ENCODE data around the gene NREP.

The NREP gene, protein sequence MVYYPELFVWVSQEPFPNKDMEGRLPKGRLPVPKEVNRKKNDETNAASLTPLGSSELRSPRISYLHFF

DNA sequence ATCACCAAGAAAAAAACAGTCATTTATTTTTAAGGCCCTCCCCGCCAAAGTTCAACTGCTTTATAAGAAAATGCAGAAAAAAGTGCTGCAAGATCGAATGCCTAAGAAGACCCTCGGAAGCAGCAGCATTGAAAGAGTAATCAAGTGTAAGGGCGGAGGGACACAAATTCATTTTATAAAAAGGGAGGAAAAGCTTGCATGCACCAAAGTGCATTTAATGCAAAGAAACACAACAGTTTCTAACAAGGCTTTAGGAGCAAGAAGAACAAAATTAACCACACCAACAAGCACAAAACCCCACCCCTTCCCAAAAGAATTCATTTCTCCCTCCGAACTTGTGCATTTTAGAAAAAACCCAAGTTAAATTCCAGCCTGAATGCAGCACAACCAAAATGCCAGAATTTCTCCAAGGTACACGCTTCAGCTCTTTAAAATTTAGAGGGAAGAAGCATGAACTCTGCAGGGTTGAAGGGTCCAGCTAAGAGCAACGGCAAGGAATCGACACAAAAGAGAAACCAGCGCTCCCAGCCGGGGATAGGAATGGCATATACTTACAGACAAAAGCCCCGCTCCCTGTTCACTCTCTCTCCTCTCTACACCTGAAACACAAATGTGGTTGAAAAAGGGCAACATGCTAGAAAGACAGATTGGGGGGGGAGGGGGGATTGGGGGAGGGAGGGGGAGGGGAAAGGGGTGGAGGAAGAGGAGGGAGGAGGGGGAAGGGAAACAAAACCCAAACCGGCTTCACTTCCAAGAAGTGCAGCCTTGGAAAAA is at the start of gene NREP:
Gene NREP (minus strand): TSS at position 614 of the 774 bp plus-strand sequence. CDS start 1,422 bp downstream, outside the sequence.
- DNase-seq (ENCODE audit: low read depth) = no peak

DNA sequence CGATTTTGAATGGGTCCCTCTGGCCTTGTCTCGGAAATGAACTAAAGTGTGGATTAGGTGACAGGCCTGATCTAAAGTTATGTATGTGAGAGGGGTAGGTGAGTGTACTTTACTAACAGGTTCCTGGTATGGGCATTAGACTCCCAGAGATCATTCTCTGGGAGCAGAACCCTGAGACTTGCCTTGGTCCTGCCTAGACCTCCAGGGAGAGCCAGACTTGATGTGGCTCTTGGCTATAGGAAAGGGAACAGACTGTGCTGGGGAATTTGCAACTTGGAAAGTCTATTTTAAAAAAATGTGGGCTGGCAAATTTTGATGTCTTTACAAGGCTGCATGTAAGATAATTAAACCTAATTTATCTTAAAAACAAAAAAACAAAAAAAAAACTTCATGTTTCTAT is 49.8 kb upstream of the NREP start:
- no peak for DNase-seq (ENCODE audit: low read depth)

DNA sequence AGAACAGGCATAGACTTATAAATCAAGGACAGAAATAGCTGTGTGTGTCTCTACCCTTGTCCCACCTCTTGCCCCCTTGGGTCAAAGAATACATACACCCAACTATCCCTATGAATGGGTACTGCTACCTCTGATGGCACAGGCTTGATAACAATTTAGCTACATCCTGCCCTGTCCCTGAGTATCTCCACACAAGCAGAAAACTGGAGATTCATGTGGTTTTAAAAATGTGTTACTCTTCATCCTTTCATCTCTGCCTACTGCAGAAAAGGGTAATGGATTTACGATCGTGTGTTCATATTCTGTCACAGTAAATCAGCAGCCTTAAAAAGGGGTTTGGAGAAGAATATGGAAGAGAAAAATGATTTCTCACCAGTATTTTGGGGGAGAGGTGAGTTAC is 49.2 kb upstream of the NREP start:
- DNase-seq (ENCODE audit: low read depth) = no peak

DNA sequence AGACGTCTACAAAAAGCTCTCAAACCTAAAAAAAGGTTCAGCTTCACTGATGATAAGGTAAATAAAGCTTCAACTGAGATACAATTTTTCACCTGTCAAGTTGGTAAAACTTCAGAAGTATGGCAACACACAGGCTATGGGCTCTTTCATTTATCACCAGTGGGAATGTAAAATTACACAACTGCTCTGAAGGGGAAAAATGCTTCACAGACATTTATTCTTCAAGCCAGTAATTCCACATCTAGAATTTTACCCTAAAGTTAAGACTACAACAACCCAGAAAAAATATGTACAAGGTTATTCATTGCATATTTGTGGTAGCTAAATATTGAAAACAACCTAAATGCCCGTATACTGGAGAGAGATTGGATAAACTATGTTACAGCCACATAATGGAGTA is 48.1 kb upstream of the NREP start:
- DNase-seq (ENCODE audit: low read depth) = no peak

DNA sequence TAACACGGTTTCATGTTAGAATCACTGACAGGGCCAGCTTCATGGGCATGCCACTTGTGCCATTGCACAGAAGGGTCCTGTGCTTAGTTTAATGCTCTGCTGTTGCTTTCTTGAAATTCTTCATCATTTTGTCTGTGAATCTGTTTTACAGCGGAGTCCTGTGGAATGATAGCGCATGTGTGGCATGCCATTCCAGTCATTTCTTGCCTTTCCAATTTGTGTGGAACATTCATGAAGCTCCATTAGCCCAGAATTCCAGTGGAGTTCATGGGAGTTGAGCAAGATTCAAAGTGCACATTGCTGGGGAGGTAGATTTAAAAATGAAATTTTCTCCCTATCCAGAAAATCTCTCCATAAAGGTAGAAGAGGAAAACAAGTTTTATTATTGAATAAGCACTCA is 43.4 kb upstream of the NREP start:
- DNase-seq (ENCODE audit: low read depth) = no peak

DNA sequence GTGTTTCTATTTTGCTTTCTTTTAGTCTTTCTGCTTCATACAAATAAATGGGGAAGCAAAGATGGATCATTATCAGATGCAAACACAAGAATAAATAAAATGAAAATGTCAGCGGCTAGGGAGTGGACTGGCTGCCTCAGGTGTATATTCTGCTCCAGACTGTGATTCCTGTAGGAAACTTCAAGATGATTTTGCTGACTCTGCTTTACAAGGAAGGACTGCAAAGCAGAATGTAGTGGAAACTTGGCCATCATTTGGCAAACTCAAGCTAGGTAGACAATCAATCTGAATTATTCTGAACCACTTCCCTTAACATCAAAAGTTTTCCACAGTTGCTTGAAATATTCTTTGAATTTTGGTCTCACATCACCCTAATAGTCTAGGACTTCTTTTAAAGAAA is 38.1 kb upstream of the NREP start:
- no peak for DNase-seq (ENCODE audit: low read depth)

DNA sequence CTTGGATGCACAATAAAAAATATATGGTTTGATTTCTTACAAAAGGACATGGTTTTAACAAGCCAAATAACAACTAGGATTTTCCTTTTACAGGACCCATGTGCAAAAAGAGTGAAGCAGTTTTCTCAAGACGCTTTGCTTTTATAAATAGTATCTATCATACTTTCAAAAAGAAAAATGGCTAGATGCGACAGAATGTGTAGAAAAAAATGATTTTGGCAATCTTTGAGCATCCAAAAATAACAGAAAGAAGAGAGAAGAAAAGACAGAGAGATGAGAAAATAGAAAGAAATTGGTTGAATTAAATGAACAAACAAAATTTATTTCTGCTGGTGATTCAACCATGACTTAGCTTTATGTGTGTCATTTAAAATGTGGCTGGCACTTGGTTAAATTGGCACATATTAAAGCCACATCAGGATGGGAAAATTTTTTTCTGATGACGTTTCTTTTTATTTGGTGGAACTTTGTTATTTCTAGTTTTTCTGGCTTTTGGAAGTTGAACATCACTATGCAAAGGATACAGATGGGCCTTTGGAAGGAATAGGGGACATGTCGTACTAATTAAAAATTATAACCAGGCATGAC is 35.6 kb upstream of the NREP start:
- DNase-seq (ENCODE audit: low read depth) = no peak

DNA sequence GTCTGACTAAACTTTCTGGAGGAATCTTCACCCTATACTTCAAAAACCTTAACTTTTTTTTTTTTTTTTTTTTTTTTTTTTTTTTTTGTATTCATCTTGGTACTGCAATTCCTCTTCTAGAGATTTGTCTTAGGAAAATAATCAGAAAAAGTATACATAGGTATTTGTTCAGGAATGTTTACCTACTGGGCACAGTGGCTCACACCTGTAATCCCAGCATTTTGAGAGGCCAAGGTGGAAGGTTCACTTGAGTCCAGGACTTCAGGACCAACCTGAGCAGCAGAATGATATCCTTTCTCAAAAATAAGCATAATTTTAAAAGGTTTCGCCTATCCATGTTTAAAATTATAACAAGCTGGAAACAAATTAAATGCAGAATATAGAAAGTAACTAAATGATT is 33.3 kb upstream of the NREP start:
- DNase-seq (ENCODE audit: low read depth) = no peak

DNA sequence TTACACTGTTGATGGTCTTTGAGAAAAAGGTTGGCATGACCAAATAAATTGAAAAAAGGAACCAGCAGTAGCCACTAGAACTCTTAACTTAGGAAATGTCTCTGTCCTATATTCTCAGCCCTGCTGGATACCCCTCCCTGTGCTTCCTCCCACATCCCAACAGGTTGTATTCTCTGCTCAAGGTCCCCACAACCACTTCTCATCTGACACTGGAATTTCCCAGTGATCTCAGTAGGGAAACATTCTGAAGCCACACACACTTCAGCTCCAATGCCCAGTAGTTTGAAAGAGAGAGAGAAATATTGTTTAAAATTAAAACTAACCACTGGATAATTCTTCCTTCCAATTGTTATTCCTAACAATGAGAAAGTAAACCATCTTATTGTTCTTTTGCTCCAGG is 30.0 kb upstream of the NREP start:
- no peak for DNase-seq (ENCODE audit: low read depth)

DNA sequence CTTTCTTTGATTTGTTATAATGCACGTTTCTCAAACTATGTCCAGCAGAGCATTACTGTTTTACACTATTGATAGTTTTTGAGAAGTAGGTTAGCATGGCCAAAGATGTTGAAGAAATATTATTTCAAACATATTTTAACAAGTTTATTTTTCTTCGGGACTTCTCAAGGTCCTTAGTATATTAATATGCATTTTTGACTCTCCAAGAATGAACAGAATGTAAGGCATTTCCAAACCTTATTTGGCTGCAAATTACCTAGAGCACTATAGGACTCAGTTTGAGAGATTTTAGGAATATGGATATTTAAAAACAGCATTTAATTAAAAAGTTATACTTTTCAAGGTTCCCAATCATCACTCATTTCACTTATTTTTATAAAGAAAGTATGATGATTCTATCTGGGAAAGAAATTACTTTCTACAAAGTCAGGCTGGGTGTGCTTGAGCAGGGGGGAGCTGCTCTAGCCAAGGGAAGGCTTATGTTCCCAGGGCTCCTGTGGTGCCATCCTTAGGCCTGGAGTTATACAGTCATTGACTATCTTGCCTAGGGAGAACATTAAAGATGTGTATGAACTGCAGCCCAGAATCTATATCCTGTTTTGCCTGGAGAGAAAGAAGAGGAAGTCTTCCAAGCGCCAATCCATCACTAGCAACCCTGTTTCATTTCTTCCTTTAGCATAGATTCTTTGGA is 27.6 kb upstream of the NREP start:
- DNase-seq (ENCODE audit: low read depth) = no peak

DNA sequence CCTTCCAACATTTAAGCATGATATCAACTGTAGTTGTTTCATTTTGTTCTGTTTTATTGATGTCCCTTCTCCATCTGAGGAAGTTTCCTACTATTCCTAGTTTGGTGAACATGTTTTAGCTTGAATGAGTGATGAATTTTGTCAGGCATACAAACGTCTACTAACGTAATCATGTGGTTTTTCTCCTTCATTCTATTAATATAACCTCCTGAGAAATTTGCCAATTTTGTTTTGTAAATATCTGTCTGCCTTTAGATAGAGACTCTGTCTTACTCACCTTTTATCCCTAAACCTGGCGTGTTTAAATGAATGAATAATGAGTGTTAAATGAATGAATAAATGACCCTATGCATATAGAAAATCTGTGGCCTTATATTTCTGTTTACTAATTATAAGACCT is 26.5 kb upstream of the NREP start:
- no peak for DNase-seq (ENCODE audit: low read depth)

DNA sequence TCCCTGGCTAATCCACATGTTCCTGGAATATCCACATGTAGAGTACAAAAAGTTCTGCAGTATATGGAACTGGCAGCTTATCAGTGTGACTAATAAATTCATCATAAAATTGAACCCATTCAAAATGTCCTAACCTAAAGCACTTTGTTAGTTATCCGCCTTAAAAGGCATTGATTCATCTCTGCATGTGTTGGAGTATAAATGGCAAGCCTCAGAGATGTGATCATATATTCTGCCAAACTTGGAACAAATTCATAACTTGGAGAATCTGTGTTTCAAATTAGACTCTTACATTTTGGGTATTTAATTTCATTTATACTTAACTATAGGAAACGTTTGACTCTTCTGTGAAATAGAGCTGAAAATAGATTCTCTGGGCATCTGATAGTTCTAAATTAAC is 25.2 kb upstream of the NREP start:
- DNase-seq (ENCODE audit: low read depth) = no peak

DNA sequence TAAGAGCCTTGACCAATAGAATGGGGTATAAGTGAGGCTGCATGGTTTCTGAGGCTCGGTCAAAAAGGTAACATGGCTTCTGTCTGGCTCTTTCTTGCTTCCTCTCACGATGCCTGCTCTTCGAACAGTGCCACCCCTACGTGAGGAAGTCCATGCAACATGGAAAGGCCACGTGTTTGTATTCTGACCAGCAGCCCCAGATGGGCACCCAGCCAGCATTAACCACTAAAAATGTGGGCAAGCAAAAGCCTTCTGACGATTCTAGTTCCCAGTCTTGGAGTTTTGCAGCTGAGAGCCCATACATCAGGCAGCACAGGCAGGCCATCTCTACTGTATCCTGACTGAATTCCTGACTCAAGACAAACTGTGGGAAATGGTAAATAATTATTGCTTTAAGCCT is 24.2 kb upstream of the NREP start:
- DNase-seq (ENCODE audit: low read depth) = no peak

DNA sequence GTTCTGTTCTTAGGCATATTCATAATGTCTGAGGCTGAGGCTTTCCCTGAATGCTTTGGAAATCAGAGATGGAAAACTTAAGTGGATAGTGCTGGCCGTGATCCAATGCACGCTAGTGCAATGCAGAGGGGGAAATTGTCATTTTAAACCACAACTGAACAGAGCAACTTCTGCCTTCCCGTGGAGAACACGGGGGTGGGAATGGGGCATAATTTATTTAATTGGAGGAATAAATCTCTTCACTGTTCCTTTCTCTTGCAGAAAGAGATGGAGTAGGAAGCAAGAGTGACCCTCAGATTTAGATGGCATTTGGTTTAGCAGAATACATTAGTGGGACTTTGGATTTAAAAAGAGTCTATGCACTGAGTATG is 22.9 kb upstream of the NREP start:
- no peak for DNase-seq (ENCODE audit: low read depth)

DNA sequence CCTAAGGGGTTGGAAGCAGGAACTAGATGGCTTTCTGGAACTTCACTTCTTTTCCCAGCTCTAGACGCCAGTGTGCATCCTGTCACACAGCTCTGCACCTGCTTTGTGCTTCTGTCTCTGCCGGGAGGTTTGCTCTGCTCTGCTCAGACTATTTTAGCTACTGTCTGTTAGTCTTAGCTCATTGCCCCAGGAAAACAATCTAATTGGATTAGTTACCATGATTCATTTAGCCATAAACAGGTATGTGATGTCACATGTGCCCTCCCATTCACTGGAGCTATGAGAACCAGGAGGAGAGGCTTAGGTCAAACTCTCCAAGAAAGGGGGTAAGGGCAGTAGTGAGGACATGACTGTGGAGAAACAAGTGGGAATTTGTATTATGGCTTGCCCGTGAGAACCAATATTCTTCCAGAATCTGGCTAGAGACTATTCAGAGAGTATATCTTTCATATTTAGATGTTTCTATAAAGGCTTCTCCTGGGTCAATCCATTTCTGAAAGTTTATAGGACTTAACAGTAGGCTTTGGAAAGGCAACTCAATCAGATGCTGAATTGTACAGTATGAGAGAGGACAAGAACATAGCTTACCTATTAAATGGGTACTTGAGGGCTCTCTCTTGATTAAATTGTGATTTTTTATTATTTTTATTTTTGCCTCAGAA is 22.4 kb upstream of the NREP start:
- DNase-seq (ENCODE audit: low read depth) = no peak

DNA sequence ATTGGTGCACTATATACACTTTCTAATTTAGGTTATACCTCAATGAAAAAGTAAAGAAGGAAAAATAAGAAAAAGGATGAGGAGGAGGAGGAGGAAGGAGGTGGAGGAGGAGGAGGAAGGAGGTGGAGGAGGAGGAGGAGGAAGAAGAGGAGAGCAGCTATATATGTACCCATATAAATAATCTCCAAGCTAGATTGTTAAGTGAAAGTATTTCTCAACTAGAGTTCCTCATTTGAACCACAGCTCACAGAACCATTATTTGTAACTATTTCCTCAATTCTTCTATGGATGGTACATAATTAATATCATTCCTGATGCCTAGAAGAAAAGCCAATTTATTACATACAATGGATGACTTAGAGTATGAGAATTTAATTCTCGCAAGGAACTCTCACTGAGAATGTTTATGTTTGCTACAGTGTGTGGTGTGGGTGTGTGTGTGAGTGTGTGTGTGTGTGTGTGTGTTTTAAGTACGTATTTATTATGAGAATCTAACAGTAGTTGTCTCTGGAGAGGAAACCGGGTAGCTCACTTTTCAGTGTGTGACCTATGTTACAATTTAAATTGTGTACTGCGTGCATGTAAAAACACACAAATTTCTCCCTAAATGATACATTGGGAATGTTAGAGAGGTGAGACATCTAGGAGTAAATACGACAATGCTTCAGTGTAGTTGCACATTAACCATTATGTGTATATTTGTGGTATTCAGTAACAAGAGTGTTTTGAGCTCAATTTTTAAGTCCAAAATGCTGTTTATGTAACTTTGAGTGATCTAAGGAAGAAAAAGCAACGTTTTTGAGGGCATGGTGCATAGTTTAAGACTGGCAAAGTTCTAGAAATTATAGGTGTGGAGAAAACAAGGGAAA is 20.2 kb upstream of the NREP start:
- no peak for DNase-seq (ENCODE audit: low read depth)

DNA sequence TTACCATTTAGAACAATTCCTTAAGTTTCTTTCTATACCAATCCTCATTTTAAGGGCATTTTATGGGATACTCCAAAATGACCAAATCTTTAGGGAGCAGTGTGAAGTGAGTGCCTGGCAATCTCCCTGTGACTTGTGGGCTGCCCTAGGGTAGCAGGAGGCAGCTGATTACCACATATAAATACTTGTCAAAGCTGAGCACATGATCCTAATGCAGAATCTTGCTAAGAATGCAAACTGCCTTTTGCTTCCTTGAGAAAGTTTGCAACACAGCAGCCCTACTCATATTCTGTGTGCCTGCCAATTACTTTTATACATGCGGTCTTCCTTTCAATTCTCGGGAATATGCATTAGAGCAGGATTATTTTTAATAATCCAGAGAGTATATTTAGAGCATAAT is 18.2 kb upstream of the NREP start:
- DNase-seq (ENCODE audit: low read depth) = no peak

DNA sequence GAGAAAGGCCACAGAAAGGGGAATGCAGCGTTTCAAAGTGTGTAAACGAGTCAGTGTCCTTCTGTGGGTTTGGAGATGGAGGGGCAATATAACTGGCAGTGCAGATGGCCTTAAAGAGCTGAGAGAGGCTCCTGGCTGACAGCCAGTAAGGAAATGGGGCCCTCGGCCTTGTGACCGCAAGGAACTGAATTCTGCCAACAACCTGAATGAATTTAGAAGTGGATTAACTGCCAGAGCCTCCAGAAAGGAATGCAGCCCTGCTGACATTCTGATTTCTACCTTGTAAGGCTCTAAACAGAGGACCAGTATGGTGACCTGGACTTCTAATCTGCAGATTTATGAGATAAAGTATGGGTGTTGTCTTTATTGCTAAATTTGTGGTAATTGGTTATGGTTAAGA is 17.5 kb upstream of the NREP start:
- DNase-seq (ENCODE audit: low read depth) = no peak

DNA sequence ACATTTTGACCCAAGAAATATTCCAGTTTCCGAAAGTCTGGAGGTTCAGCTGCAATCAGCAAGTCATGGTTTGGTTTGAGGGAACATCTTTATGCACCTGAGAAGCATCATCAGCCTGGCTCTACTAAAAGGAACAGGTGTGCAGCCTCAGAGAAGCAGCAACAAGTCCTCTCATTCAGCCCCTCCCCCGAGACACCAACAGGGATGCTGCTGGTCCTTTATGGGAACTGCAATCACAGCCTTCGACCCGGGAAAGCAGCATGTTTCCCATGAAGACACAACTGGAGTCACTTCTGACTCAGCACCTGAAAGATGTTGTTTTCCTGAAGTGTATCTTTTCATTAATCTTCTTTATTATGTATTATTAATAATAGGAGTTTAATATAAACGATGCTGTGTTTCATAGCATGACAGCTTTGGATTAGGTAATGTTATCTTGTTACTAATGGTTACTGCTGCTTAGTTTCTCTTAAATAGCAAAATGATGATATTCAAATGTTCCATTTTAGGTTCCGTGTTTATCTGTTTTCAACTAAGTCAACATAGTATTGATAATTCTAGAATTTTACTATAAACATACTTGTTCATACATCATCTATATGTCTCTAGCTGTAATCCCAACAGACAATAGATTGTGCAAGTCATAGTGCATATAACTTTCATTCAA is 15.6 kb upstream of the NREP start:
- DNase-seq (ENCODE audit: low read depth) = no peak

DNA sequence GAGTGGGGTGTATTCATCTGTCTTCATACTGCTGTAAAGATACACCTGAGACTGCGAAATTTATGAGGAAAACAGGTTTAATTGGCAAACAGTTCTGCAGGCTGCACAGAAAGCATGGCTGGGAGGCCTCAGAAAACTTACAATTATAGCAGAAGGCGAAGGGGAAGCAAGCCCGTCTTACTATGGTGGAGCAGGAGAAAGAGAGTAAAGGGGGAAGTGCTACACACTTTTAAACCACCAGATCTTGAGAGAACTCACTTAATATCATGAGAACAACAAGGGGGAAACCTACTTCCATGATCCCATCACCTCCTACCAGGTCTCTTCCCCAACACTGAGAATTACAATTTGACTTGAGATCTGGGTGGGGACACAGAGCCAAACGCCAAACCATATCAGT is 12.5 kb upstream of the NREP start:
- no peak for DNase-seq (ENCODE audit: low read depth)
